ENCODE results near the gene NONO. TPM values are rescaled to one million over a fixed set of nuclear protein-coding genes. Genes with fewer than 3 reads are reported as not detected.
"Not testable (repeated sequence)": the region's sequence is repeated elsewhere in the genome, so short reads cannot be mapped to it uniquely, and the experiment has no call there.

NONO gene
- polyA plus RNA-seq, 1 experiment: 233 TPM

GRCh38 chrX:71253253-71254091 lies 30.0 kb upstream of the NONO start:
- peak overlapping the region; percentile 80 for H3K4me3 ChIP-seq (ENCODE audit: low read depth, low read length)
- CTCF ChIA-PET: interaction anchor here (1.4 kb wide), 1 partner anchor 33 kb away, joined by 3 read pairs; no protein-coding TSS in a partner anchor
- H3K36me3 ChIP-seq (ENCODE audit: control insufficient read depth, insufficient read depth, low read length): peaks cover 3% of the 10 kb centered on the region
- POLR2A ChIA-PET: interaction anchor here (1.0 kb wide), 1 partner anchor 30 kb away, joined by 5 read pairs; the partner anchor contains the start of gene NONO
- no peaks in the 10 kb centered on the region for H3K27me3 ChIP-seq (ENCODE audit: control insufficient read depth, insufficient read depth, low read length)
- no peak for DNase-seq (ENCODE audit: low read depth)
- peak; percentile 62 for TF ChIP-seq CTCF (IDR thresholded peaks at IDR 0.05; ENCODE audit: insufficient read depth, low read depth, low read length)

- POLR2A ChIA-PET: interaction anchor here (1.0 kb wide), 1 partner anchor 29 kb away, joined by 5 read pairs; the partner anchor contains the start of gene NONO
- Histone ChIP-seq H3K27me3 (ENCODE audit: control insufficient read depth, insufficient read depth, low read length) (no peaks in the 10 kb centered on the region), H3K36me3 (ENCODE audit: control insufficient read depth, insufficient read depth, low read length) (peaks cover 3% of the 10 kb centered on the region; the same call in 1 of the 2 replicates), H3K4me3 (ENCODE audit: low read depth, low read length) (peak within 1 kb of the TSS; percentile 80)
- DNase-seq (ENCODE audit: low read depth): no peak
- TF ChIP-seq CTCF (IDR thresholded peaks at IDR 0.05; ENCODE audit: insufficient read depth, low read depth, low read length): peak; percentile 7; the same call in 1 of the 2 replicates
- CTCF ChIA-PET: interaction anchor here (0.7 to 1.4 kb wide), 2 partner anchors 32 to 1171 kb away, joined by 3 read pairs; no protein-coding TSS in a partner anchor
These were observed 29.1 kb upstream of the NONO start, which contains the start of gene ZMYM3 for GRCh38 chrX:71254092-71254963. Gene ZMYM3, minus strand, starts transcription at chrX:71254140. Its CDS starts 885 bp downstream, at chrX:71253255.

- ChIA-PET CTCF (no interaction called here), POLR2A (no interaction called here)
- DNase-seq (ENCODE audit: low read depth): no peak
These were observed 27.4 kb upstream of the NONO start for GRCh38 chrX:71256051-71256450.

GRCh38 chrX:71256856-71257255 lies 26.6 kb upstream of the NONO start:
- H3K36me3 ChIP-seq (ENCODE audit: control insufficient read depth, insufficient read depth, low read length): no peaks in the 10 kb centered on the region
- CTCF ChIA-PET: no interaction called here
- no peaks in the 10 kb centered on the region for H3K27me3 ChIP-seq (ENCODE audit: control insufficient read depth, insufficient read depth, low read length)
- no peak for DNase-seq (ENCODE audit: low read depth)
- no peak overlapping the region for H3K4me3 ChIP-seq (ENCODE audit: low read depth, low read length)
- TF ChIP-seq CTCF (IDR thresholded peaks at IDR 0.05; ENCODE audit: insufficient read depth, low read depth, low read length): no peak
- POLR2A ChIA-PET: no interaction called here

More at GRCh38 chrX:71256051-71256450, 27.4 kb upstream of the NONO start:
- Histone ChIP-seq H3K4me3 (ENCODE audit: low read depth, low read length) (no peak overlapping the region), H3K27me3 (ENCODE audit: control insufficient read depth, insufficient read depth, low read length) (no peaks in the 10 kb centered on the region), H3K36me3 (ENCODE audit: control insufficient read depth, insufficient read depth, low read length) (no peaks in the 10 kb centered on the region)
- no peak for TF ChIP-seq CTCF (IDR thresholded peaks at IDR 0.05; ENCODE audit: insufficient read depth, low read depth, low read length)

GRCh38 chrX:71268624-71269023 lies 14.8 kb upstream of the NONO start:
- H3K4me3 ChIP-seq (ENCODE audit: low read depth, low read length); H3K36me3 ChIP-seq (ENCODE audit: control insufficient read depth, insufficient read depth, low read length); DNase-seq (ENCODE audit: low read depth); H3K27me3 ChIP-seq (ENCODE audit: control insufficient read depth, insufficient read depth, low read length); CTCF ChIA-PET; POLR2A ChIA-PET: not testable (repeated sequence)

Data from BJ (cell line).